Parathyroid adenoma (tissue), 2 donors: ENCODE results near the gene TULP4.
"Not testable (repeated sequence)": the region's sequence is repeated elsewhere in the genome, so short reads cannot be mapped to it uniquely, and the experiment has no call there.

Experiments used
- H2AFZ ChIP-seq: fragments of 300-600 bp; sonication (generic); one replicate; pipeline ENCODE4 v1.7.0; 2017; ENCODE audit warnings: antibody characterized with exemption, mild to moderate bottlenecking
- H3K27ac ChIP-seq: fragments of 300-600 bp; sonication (generic); one replicate; pipeline ENCODE4 v1.7.0; 2017
- H3K27me3 ChIP-seq: fragments of 300-600 bp; sonication (generic); one replicate; pipeline ENCODE4 v1.7.0; 2017; ENCODE audit warnings: low read length; ENCODE audit not compliant: control insufficient read depth, insufficient read depth
- H3K36me3 ChIP-seq: fragments of 300-600 bp; sonication (generic); one replicate; pipeline ENCODE4 v1.7.0; 2017; ENCODE audit warnings: low read length; ENCODE audit not compliant: control insufficient read depth, insufficient read depth
- H3K4me1 ChIP-seq: fragments of 300-600 bp; sonication (generic); one replicate; pipeline ENCODE4 v1.7.0; 2017; ENCODE audit warnings: control low read depth
- H3K4me2 ChIP-seq: fragments of 300-600 bp; sonication (generic); one replicate; pipeline ENCODE4 v1.7.0; 2017; ENCODE audit warnings: low read length
- H3K4me3 ChIP-seq: fragments of 300-600 bp; sonication (generic); one replicate; pipeline ENCODE4 v1.7.0; 2017; ENCODE audit warnings: low read depth, low read length
- H3K79me2 ChIP-seq: fragments of 300-600 bp; sonication (generic); one replicate; pipeline ENCODE4 v1.7.0; 2017; ENCODE audit warnings: control low read depth
- H3K9ac ChIP-seq: fragments of 300-600 bp; sonication (generic); one replicate; pipeline ENCODE4 v1.7.0; 2017; ENCODE audit warnings: mild to moderate bottlenecking
- H3K9me3 ChIP-seq: fragments of 300-600 bp; sonication (generic); one replicate; pipeline ENCODE4 v1.7.0; 2017; ENCODE audit warnings: low read length; ENCODE audit not compliant: control insufficient read depth
- TF ChIP-seq, protein P1 (sequence below): fragments of 300-600 bp; sonication (generic); IDR thresholded peaks from one replicate; pipeline ENCODE4 v1.7.0; 2017; ENCODE audit warnings: antibody characterized with exemption, mild to moderate bottlenecking
- donor health status: primary hyperparathyroidism.

Gene TULP4

DNA sequence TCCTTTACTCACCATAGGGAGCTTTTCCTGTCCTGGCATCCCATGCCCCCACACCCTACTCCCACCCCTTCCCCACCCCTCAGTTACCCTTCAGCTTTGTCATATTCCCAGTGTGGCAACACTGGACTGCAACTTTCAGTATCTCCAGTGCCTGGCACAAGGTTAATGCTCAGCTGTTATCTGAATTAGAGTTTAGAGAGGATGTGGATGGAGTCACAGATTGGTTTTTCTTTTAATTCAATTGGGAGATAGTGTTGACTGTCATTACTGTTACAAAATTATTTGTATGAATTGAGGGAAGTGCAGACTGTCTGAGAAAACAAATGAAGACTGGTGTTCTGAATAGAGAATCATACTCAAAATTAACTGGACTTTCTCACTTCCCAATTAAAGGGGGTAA lies 89.9 kb downstream of the TULP4 start:
- no peak overlapping the region for H3K9ac ChIP-seq
- H3K79me2 ChIP-seq = peaks cover 18% of the 10 kb centered on the region
- TF ChIP-seq, protein P1, sequence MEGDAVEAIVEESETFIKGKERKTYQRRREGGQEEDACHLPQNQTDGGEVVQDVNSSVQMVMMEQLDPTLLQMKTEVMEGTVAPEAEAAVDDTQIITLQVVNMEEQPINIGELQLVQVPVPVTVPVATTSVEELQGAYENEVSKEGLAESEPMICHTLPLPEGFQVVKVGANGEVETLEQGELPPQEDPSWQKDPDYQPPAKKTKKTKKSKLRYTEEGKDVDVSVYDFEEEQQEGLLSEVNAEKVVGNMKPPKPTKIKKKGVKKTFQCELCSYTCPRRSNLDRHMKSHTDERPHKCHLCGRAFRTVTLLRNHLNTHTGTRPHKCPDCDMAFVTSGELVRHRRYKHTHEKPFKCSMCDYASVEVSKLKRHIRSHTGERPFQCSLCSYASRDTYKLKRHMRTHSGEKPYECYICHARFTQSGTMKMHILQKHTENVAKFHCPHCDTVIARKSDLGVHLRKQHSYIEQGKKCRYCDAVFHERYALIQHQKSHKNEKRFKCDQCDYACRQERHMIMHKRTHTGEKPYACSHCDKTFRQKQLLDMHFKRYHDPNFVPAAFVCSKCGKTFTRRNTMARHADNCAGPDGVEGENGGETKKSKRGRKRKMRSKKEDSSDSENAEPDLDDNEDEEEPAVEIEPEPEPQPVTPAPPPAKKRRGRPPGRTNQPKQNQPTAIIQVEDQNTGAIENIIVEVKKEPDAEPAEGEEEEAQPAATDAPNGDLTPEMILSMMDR = no peak
- no peaks in the 10 kb centered on the region for H3K9me3 ChIP-seq
- H3K27me3 ChIP-seq = no peaks in the 10 kb centered on the region
- no peak overlapping the region for H2AFZ ChIP-seq
- H3K4me1 ChIP-seq = peaks cover 15% of the 10 kb centered on the region
- H3K36me3 ChIP-seq = no peaks in the 10 kb centered on the region
- no peak overlapping the region for H3K4me2 ChIP-seq
- no peak overlapping the region for H3K4me3 ChIP-seq
- no peak overlapping the region for H3K27ac ChIP-seq

DNA sequence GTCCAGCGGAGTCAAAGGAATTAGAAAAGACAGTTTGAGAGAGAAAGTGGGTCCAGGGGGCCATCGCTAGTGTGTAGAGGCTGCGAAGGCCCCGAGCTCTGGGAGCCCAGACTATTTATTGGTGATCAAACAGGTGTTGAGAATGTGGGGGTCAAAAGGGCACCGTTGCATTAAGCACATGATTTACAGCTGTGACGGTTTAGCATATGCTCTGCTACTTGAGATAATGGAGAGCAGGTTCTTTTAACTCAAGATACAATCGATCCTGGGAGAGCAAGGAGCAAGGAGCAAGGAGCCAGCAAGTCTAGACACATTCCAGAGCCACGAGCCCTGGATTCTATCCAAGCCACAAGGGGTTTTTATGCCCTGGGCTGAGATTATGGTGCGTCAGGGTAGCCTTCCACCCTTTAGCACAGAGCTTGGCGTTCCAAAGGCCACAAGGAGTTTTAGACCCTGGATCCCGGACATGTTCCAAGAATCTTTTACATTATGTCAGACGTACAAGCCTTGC lies 93.1 kb downstream of the TULP4 start:
- H3K36me3 ChIP-seq, H3K27me3 ChIP-seq, H3K4me2 ChIP-seq, H3K4me1 ChIP-seq, H3K9me3 ChIP-seq, H2AFZ ChIP-seq, H3K4me3 ChIP-seq, H3K9ac ChIP-seq, H3K27ac ChIP-seq: not testable (repeated sequence)
- H3K79me2 ChIP-seq = peaks cover 19% of the 10 kb centered on the region

DNA sequence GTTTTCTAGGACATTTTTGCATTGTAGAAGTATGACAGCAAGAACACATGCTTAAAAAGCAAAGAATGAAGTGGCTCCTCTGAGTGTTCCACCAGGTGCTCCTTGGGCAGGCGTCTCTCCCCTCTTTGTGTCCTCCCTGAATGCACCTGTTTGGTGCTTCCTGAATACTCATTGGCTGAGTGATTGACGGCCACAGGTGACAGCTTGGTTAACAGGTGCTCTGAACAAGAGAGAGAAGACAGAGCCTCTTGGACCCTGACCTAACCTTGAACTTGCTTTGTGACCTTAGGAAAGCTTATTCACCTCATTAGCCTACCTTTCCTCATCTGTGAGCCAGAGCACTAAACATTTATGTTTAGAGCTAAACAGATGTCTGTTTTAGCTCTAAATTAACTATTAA lies 93.7 kb downstream of the TULP4 start:
- peaks cover 17% of the 10 kb centered on the region for H3K79me2 ChIP-seq
- no peaks in the 10 kb centered on the region for H3K4me1 ChIP-seq

DNA sequence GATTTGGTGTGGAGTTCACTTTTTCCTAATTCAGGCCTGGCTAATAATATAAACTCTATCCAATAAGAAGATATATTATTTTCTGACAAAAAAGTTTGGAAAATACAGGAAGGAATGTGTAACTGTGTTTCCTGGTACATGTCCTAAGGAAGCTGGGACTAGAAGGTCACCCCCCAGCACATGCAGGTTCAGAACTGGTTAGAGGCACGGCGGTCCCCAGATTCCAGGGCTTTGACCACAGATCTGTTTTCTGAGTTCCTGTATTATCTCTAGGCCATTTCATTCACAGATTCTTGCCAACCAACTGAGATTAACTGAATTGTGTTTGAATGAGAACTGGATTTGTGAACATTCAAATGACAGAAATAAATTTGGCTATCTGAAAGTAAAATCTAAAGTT lies 94.5 kb downstream of the TULP4 start:
- peaks cover 17% of the 10 kb centered on the region for H3K79me2 ChIP-seq
- no peak overlapping the region for H3K27ac ChIP-seq
- no peak overlapping the region for H2AFZ ChIP-seq
- no peaks in the 10 kb centered on the region for H3K9me3 ChIP-seq
- no peak overlapping the region for H3K4me3 ChIP-seq
- H3K4me2 ChIP-seq = no peak overlapping the region
- TF ChIP-seq, protein P1 = no peak
- no peaks in the 10 kb centered on the region for H3K36me3 ChIP-seq
- H3K27me3 ChIP-seq = no peaks in the 10 kb centered on the region
- no peak overlapping the region for H3K9ac ChIP-seq
- H3K4me1 ChIP-seq = no peaks in the 10 kb centered on the region

More for the DNA sequence above, 93.7 kb downstream of the TULP4 start:
- H3K9ac ChIP-seq = no peak overlapping the region
- H3K4me3 ChIP-seq = no peak overlapping the region
- H3K9me3 ChIP-seq = no peaks in the 10 kb centered on the region
- H3K27ac ChIP-seq = no peak overlapping the region
- H3K36me3 ChIP-seq = no peaks in the 10 kb centered on the region
- no peak overlapping the region for H2AFZ ChIP-seq
- TF ChIP-seq, protein P1 = no peak
- H3K27me3 ChIP-seq = no peaks in the 10 kb centered on the region
- no peak overlapping the region for H3K4me2 ChIP-seq

DNA sequence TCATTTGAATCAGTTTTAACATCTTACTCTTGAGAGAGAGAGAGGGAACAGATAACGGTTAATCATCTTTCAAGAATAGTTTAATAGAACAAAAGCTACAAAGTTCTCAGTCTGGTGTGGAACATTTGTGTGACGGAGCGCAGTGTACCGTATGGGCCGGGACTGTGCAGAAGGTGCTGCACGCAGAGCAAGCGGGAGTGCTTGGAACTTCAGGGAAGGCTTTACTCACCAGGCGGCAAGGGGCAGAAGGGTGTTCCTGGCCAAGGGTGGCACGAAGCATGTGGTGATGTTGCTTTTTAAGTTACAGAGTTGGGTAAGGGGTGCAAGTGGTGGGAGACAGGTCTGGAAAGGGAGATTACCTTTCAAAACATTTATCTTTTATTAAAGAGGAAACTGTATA lies 95.7 kb downstream of the TULP4 start:
- TF ChIP-seq, protein P1 = no peak
- Histone ChIP-seq H3K79me2 (peaks cover 16% of the 10 kb centered on the region), H3K4me3 (no peak overlapping the region), H3K4me2 (no peak overlapping the region), H3K9ac (no peak overlapping the region), H2AFZ (no peak overlapping the region), H3K27ac (no peak overlapping the region), H3K36me3 (no peaks in the 10 kb centered on the region), H3K4me1 (no peaks in the 10 kb centered on the region), H3K27me3 (no peaks in the 10 kb centered on the region), H3K9me3 (no peaks in the 10 kb centered on the region)
